ENCODE data around the gene CNTNAP1. TPM values are rescaled to one million over a fixed set of nuclear protein-coding genes. Genes with fewer than 3 reads are reported as not detected.

CNTNAP1 gene
- total RNA-seq, 1 experiment from 2014 or later: 7.7 TPM

DNA sequence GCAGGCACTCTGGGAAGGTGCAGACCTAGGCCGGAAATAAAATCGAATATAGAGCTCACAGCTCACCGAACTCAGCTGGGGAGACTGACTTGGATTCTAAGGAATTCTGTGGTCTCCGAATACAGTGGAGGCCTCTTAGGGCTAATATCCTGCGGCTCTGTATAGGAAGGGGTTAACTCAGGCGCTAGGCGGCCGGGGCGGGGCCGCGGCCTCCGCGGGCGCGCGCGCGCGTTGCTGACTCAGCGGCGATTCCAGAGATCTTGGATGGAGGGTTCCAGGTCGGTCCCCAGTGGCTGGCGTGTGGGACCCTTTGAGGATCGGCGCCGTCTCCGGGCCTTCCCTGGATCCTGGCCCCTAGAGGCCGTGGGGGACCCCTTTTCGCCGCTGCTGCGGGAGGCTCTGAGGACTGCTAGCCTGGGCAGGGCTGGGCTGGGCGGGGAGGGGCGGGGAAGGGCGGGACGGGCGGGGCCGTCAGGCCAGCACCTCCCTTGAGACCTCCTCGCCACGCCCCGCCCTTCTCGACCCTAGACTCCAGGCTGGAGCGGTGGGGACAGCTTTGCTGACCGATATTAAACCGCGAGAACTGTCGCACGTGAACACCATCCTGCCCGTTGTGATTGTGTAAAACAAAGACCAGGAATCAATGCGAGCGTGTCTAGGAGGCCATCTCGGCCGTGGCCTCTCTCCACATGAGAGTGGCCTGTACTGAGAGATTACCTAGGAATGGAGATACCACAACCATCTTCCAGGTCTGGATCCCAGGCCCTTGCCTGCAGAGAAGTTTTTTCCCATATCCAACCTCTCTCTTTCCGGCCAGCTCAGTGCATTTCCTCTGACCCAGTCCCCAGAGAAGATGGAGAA is 4.2 kb upstream of the CNTNAP1 start:
- H3K56ac ChIP-seq (ENCODE audit: insufficient read length, low read depth, low read length): no peak overlapping the region
- H3K4me1 ChIP-seq (ENCODE audit: insufficient read depth, low read length): peaks cover 6% of the 10 kb centered on the region; the same call in 1 of the 2 replicates
- no peaks in the 10 kb centered on the region for H4K20me1 ChIP-seq (ENCODE audit: control insufficient read depth, insufficient read depth, insufficient read length)
- H3K23me2 ChIP-seq (ENCODE audit: insufficient read length, low read depth, low read length, poor library complexity, severe bottlenecking): peaks cover 34% of the 10 kb centered on the region
- peak overlapping the region; percentile 82 to 92 for H3K4me3 Mint-ChIP-seq
- H3K79me2 ChIP-seq (ENCODE audit: insufficient read depth, low read length): no peaks in the 10 kb centered on the region; the same call in 1 of the 2 replicates
- peak overlapping the region; percentile 81 for H3K18ac ChIP-seq (ENCODE audit: insufficient read length, low read depth, low read length)
- peak overlapping the region; percentile 77 for H3K27ac ChIP-seq (ENCODE audit: insufficient read length, low read depth, low read length)
- H3K14ac ChIP-seq (ENCODE audit: insufficient read depth, low read length): peak overlapping the region; percentile 87
- H3T11ph ChIP-seq (ENCODE audit: low read length): peak overlapping the region; percentile 78
- H3K4me2 ChIP-seq (ENCODE audit: insufficient read depth, insufficient read length, low read length): peak overlapping the region; percentile 83
- DNase-seq: peak; percentile 98
- H4K8ac ChIP-seq (replicated peaks; ENCODE audit: insufficient read length, low read depth, low read length): no peak overlapping the region
- TF ChIP-seq, protein P1, sequence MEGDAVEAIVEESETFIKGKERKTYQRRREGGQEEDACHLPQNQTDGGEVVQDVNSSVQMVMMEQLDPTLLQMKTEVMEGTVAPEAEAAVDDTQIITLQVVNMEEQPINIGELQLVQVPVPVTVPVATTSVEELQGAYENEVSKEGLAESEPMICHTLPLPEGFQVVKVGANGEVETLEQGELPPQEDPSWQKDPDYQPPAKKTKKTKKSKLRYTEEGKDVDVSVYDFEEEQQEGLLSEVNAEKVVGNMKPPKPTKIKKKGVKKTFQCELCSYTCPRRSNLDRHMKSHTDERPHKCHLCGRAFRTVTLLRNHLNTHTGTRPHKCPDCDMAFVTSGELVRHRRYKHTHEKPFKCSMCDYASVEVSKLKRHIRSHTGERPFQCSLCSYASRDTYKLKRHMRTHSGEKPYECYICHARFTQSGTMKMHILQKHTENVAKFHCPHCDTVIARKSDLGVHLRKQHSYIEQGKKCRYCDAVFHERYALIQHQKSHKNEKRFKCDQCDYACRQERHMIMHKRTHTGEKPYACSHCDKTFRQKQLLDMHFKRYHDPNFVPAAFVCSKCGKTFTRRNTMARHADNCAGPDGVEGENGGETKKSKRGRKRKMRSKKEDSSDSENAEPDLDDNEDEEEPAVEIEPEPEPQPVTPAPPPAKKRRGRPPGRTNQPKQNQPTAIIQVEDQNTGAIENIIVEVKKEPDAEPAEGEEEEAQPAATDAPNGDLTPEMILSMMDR (conservative IDR thresholded peaks at IDR 0.05): no peak
- no peaks in the 10 kb centered on the region; the same call in 1 of the 2 replicates for H3K27me3 ChIP-seq (ENCODE audit: insufficient read depth, low read length)
- no peak overlapping the region for H2BK12ac ChIP-seq (ENCODE audit: insufficient read length, low read depth, low read length)
- H4K91ac ChIP-seq (ENCODE audit: insufficient read length, low read depth, low read length): no peak overlapping the region
- H3K9me3 Mint-ChIP-seq: no peaks in the 10 kb centered on the region; a peak in 2 of 5 replicates
- H3K23ac ChIP-seq (ENCODE audit: insufficient read length, low read depth, low read length): no peak overlapping the region
- peaks cover 0 to 5% (median 0%) of the 10 kb centered on the region in 3 experiments; a peak in 2 of 7 replicates for H3K36me3 Mint-ChIP-seq (ENCODE audit: insufficient read depth in 1 of 3, low read depth in 3 of 3)
- H3K4me1 Mint-ChIP-seq: peaks cover 39 to 48% of the 10 kb centered on the region in 2 experiments
- H2AFZ ChIP-seq (ENCODE audit: low read length): no peak overlapping the region
- peak overlapping the region; percentile 94 to 98 (median 98) for H3K27ac Mint-ChIP-seq
- H4K5ac ChIP-seq (ENCODE audit: insufficient read length, low read depth, low read length): no peak overlapping the region
- no peaks in the 10 kb centered on the region for H3K79me1 ChIP-seq (ENCODE audit: insufficient read depth, low read depth, low read length, poor library complexity, severe bottlenecking)
- H2BK15ac ChIP-seq (ENCODE audit: low read depth, low read length): no peak overlapping the region
- no CpG with 5 or more reads among the region's 53 CpGs for WGBS (ENCODE audit: extremely low coverage, insufficient read length, low lambda C conversion rate)
- H2BK120ac ChIP-seq (ENCODE audit: low read depth, low read length, poor library complexity, severe bottlenecking): no peak overlapping the region
- H3K9ac ChIP-seq (ENCODE audit: extremely low read depth, insufficient read length, low read length): peak overlapping the region; percentile 84
- H2BK5ac ChIP-seq (ENCODE audit: insufficient read length, low read length): no peak overlapping the region
- H2BK20ac ChIP-seq (ENCODE audit: low read depth, low read length, poor library complexity, severe bottlenecking): no peak overlapping the region
- no peaks in the 10 kb centered on the region for H3K9me3 ChIP-seq (ENCODE audit: control insufficient read depth, low read depth, low read length)
- no peak overlapping the region; the same call in 1 of the 2 replicates for H3K4ac ChIP-seq (ENCODE audit: low read depth, low read length)
- no peak overlapping the region for H2AK5ac ChIP-seq (ENCODE audit: insufficient read length, low read length)
- peaks cover 23% of the 10 kb centered on the region for H3K27me3 Mint-ChIP-seq (ENCODE audit: low read depth)

All from H9 (cell line).